Measurements from ENCODE around the gene COA6. TPM values are rescaled to one million over a fixed set of nuclear protein-coding genes. Genes with fewer than 3 reads are reported as not detected.

Gene COA6, protein sequence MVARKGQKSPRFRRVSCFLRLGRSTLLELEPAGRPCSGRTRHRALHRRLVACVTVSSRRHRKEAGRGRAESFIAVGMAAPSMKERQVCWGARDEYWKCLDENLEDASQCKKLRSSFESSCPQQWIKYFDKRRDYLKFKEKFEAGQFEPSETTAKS
- total RNA-seq (2016; rRNA removed; fragmentation: Illumina TruSeq; extraction: Trizol) (104 and 158 TPM in 2 replicates), polyA plus RNA-seq (2011; rRNA removed) (29.1 and 32.4 TPM in 2 replicates), polyA minus RNA-seq (2011; rRNA and poly(A)+ RNA removed; ENCODE audit: low replicate concordance) (12.7 and 15.1 TPM in 2 replicates), Bru-seq, nascent RNA (percentile 79 among the genes with signal in this experiment), BruChase-seq, experiment 1, labeled RNA remaining after a 6-hour chase (percentile 74 among the genes with signal in this experiment), BruChase-seq, experiment 2, labeled RNA remaining after a 2-hour chase (percentile 68 among the genes with signal in this experiment)
- total RNA-seq (2016; cell fraction: cytosol; rRNA removed; fragmentation: Illumina TruSeq; extraction: Trizol; ENCODE audit: low read depth), result 65.3 and 66.5 TPM in 2 replicates
- total RNA-seq (2016; cell fraction: insoluble cytoplasmic fraction; rRNA removed; fragmentation: Illumina TruSeq; extraction: Trizol), result 117 and 175 TPM in 2 replicates
- total RNA-seq (2016; cell fraction: membrane; rRNA removed; fragmentation: Illumina TruSeq; extraction: Trizol), result 73.2 and 76.4 TPM in 2 replicates
- 44.6 and 50.4 TPM in 2 replicates for total RNA-seq (2016; cell fraction: nucleus; rRNA removed; fragmentation: Illumina TruSeq; extraction: Trizol)
- polyA plus RNA-seq (2011; cell fraction: cytosol; rRNA removed), result 37.1 and 37.6 TPM in 2 replicates
- polyA plus RNA-seq (2011; cell fraction: nucleus; rRNA removed), result 12.7 and 13.3 TPM in 2 replicates
- polyA plus RNA-seq (2012), result 49.6 and 68.8 TPM in 2 replicates
- 84.3 and 106 TPM in 2 replicates for polyA plus RNA-seq (2016; cell fraction: cytosol; fragmentation: Illumina TruSeq; extraction: Trizol; ENCODE audit: low read depth)
- 196 and 215 TPM in 2 replicates for polyA plus RNA-seq (2016; cell fraction: insoluble cytoplasmic fraction; fragmentation: Illumina TruSeq; extraction: Trizol; ENCODE audit: low read depth)
- polyA plus RNA-seq (2016; cell fraction: membrane; fragmentation: Illumina TruSeq; extraction: Trizol; ENCODE audit: low read depth), result 84.2 and 92.6 TPM in 2 replicates
- polyA plus RNA-seq (2016; cell fraction: nucleus; fragmentation: Illumina TruSeq; extraction: Trizol; ENCODE audit: insufficient read depth, low read depth), result 92.2 and 92.5 TPM in 2 replicates
- 16.5 and 16.7 TPM in 2 replicates for polyA minus RNA-seq (2011; cell fraction: cytosol; rRNA and poly(A)+ RNA removed)
- 12.4 and 16.9 TPM in 2 replicates for polyA minus RNA-seq (2011; cell fraction: nucleus; rRNA and poly(A)+ RNA removed)
- long read RNA-seq, experiment 1, transcript COA6-203 (3 exons, 710 nt), result major isoform, 99 of 125 reads
- long read RNA-seq, experiment 1, transcript COA6-201 (2 exons, 1,013 nt), result minor isoform, 17 of 125 reads
- long read RNA-seq, experiment 1, transcript COA6-202 (3 exons, 641 nt), result minor isoform, 8 of 125 reads
- long read RNA-seq, experiment 1, partial matches to known transcripts, result 1 of 125 reads
- long read RNA-seq, experiment 1, other reads (novel, unspliced or antisense), result 0 of 125 reads
- long read RNA-seq, experiment 2, transcript COA6-203 (3 exons, 710 nt), result major isoform, 81 of 102 reads
- long read RNA-seq, experiment 2, transcript COA6-201 (2 exons, 1,013 nt), result minor isoform, 8 of 102 reads
- long read RNA-seq, experiment 2, partial matches to known transcripts, result 7 of 102 reads
- long read RNA-seq, experiment 2, other reads (novel, unspliced or antisense), result 2 of 102 reads

DNA sequence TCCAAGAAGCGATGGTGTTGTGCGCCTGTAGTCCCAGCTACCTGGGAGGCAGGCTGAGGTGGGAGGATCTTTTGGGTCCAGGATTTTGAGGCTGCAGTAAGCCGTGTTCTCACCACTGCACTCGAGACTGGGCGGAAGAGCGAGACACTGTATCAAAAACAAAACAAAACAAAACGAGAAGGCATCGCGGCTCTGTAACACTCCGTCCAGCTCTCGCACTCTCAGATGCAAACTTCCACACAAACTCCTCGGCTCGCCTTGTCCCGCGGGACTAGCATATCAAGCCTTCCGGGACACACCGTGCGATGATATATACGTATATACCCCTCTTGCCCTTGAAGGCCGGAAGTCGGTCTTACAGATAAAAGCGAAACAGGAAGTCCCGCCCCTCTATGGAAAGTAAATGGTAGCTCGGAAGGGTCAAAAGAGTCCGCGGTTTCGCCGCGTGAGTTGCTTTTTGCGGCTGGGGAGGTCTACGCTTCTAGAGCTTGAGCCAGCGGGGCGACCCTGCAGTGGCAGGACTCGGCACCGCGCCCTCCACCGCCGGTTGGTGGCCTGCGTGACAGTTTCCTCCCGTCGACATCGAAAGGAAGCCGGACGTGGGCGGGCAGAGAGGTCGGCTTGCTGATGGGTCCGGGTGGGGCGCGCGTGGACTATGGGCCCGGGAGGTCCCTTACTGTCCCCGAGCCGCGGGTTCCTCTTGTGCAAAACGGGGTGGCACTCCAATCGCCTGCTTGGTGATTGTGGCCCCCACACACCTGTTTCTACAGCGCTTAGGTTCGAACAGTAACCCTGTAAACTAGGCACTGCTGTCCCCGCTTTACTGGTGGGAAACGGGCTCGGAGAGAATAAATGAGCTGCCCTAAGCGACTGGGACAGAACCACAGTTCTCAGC lies at the start of gene COA6:
TSS of gene COA6 (plus strand) at position 393 of the 895 bp plus-strand sequence. CDS start at position 404, 11 bp downstream.
- ChIA-PET CTCF (ENCODE audit: low intra/inter-chr PET ratio, low total read pairs) (no interaction called here), POLR2A (interaction anchor here (0.7 to 2.3 kb wide), 14 partner anchors 9 to 237 kb away, joined by 3 to 37 read pairs (median 6); partner anchors contain the start of gene IRF2BP2)
- H3K79me2 ChIP-seq (ENCODE audit: insufficient read depth, low read length), result peaks cover 32% of the 10 kb centered on the region
- peak within 1 kb of the TSS; percentile 94 for H3K9ac ChIP-seq (ENCODE audit: insufficient read depth, low read depth, low read length)
- no peaks in the 10 kb centered on the region; a peak in 1 of 5 replicates for H3K27me3 ChIP-seq (ENCODE audit: control insufficient read depth in 1 of 2, insufficient read depth in 2 of 2, low read length in 2 of 2)
- peak within 1 kb of the TSS; percentile 82 for H2AFZ ChIP-seq (ENCODE audit: low read length)
- WGBS (ENCODE audit: low lambda C conversion rate), result under 1% methylated on average over 39 of the region's 62 CpGs
- FAIRE-seq (peak; percentile 81), ATAC-seq (peak; percentile 94), DNase-seq (ENCODE audit: low spot score) (peak; percentile 98)
- H3K4me1 ChIP-seq (ENCODE audit: insufficient read depth, low read length), result peaks cover 51% of the 10 kb centered on the region
- no peaks in the 10 kb centered on the region for H4K20me1 ChIP-seq (ENCODE audit: insufficient read depth, low read length)
- peak within 1 kb of the TSS; percentile 76 to 89 (median 80) for H3K4me3 ChIP-seq (replicated peaks in 1 of 3; ENCODE audit: insufficient read depth in 1 of 3, low read depth in 2 of 3, low read length in 3 of 3)
- in situ Hi-C loops (cut with HindIII; ENCODE audit: extremely low pct_ligation_motif_present, low pct_unique_long_range_greater_than_20kb), result no loop called here
- peak within 1 kb of the TSS; percentile 94 for H3K27ac ChIP-seq (ENCODE audit: extremely low read length, insufficient read depth, low read length)
- BruUV-seq (replicated peaks), result no TSS peak
- intact Hi-C loops (cut with micrococcal nuclease; ENCODE audit: unreplicated experiment), result loop anchor here (1.0 to 5.0 kb wide), 2 partner anchors 46 to 61 kb away; no protein-coding TSS in a partner anchor
- peak within 1 kb of the TSS; percentile 79 for H3K4me2 ChIP-seq (ENCODE audit: low read depth, low read length)
- H3K36me3 ChIP-seq (replicated peaks in 1 of 2; ENCODE audit: control insufficient read depth in 1 of 2, insufficient read depth in 2 of 2, low read length in 2 of 2), result peaks cover 5 to 28% of the 10 kb centered on the region in 2 experiments; a peak in 4 of 5 replicates
- no peaks in the 10 kb centered on the region for H3K9me3 ChIP-seq (ENCODE audit: low read length)
- no peak; the same call in 1 of the 2 replicates for TF ChIP-seq FOXJ3 (CRISPR knock-in tag; IDR thresholded peaks at IDR 0.05; ENCODE audit: borderline replicate concordance)
- TF ChIP-seq, protein P1, sequence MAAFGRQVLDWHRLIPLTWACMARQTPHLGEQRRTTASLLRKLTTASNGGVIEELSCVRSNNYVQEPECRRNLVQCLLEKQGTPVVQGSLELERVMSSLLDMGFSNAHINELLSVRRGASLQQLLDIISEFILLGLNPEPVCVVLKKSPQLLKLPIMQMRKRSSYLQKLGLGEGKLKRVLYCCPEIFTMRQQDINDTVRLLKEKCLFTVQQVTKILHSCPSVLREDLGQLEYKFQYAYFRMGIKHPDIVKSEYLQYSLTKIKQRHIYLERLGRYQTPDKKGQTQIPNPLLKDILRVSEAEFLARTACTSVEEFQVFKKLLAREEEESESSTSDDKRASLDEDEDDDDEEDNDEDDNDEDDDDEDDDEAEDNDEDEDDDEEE (CRISPR knock-in tag; IDR thresholded peaks at IDR 0.05), result peak; percentile 99
- TF ChIP-seq, protein P2, sequence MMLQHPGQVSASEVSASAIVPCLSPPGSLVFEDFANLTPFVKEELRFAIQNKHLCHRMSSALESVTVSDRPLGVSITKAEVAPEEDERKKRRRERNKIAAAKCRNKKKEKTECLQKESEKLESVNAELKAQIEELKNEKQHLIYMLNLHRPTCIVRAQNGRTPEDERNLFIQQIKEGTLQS (CRISPR knock-in tag; IDR thresholded peaks at IDR 0.05), result no peak
- no peak for TF ChIP-seq WIZ (CRISPR knock-in tag; IDR thresholded peaks at IDR 0.05)
- TF ChIP-seq, protein P3, sequence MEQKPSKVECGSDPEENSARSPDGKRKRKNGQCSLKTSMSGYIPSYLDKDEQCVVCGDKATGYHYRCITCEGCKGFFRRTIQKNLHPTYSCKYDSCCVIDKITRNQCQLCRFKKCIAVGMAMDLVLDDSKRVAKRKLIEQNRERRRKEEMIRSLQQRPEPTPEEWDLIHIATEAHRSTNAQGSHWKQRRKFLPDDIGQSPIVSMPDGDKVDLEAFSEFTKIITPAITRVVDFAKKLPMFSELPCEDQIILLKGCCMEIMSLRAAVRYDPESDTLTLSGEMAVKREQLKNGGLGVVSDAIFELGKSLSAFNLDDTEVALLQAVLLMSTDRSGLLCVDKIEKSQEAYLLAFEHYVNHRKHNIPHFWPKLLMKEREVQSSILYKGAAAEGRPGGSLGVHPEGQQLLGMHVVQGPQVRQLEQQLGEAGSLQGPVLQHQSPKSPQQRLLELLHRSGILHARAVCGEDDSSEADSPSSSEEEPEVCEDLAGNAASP (CRISPR knock-in tag; IDR thresholded peaks at IDR 0.05; ENCODE audit: borderline replicate concordance), result peak; percentile 73
- TF ChIP-seq ZMAT3 (CRISPR knock-in tag; conservative IDR thresholded peaks at IDR 0.05), result peak; percentile 80; the same call in 1 of the 2 replicates
- TF ChIP-seq POLR2AphosphoS5 (IDR thresholded peaks at IDR 0.05; ENCODE audit: low read depth, low read length), result peak; percentile 96
- no peak for TF ChIP-seq HHEX (CRISPR knock-in tag; IDR thresholded peaks at IDR 0.05)
- no peak for TF ChIP-seq FIP1L1 (IDR thresholded peaks at IDR 0.05; ENCODE audit: borderline replicate concordance, insufficient read depth, low read depth, low read length)
- no peak for TF ChIP-seq SOX13 (IDR thresholded peaks at IDR 0.05)
- TF ChIP-seq SOX13 (CRISPR knock-in tag; conservative IDR thresholded peaks at IDR 0.05 in 1 of 2, IDR thresholded peaks at IDR 0.05 in 1 of 2), result peak in 1 of 2 experiments; percentile 11; a peak in 1 of 4 replicates
- no peak; the same call in 1 of the 2 replicates for TF ChIP-seq ZNF383 (CRISPR knock-in tag; IDR thresholded peaks at IDR 0.05; ENCODE audit: borderline replicate concordance)
- TF ChIP-seq ZNF274 (CRISPR knock-in tag; IDR thresholded peaks at IDR 0.05), result peak; percentile 83; the same call in 1 of the 2 replicates

Measured in HepG2 (cell line).